ENCODE data around the gene INIP.

Gene INIP

DNA sequence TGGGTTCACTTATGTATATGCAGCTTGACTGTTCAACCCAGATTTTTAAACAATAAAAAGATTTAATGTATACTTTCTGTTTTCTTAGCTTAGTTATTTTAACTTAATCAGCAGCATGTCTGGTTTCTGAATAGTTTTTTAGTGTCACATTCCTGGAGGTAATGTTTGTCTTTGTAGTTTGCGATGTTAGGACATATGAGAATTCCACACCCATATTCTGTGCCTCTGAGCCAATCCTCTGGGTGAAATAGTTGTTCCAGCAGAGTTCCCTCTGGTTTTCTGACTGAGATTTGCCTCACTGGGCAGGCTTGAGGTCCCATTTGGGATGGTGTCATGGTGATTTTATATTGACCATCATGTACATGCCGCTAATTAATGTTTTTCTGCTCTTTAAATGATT, 48.6 kb downstream of the INIP start:
- no peak for DNase-seq

DNA sequence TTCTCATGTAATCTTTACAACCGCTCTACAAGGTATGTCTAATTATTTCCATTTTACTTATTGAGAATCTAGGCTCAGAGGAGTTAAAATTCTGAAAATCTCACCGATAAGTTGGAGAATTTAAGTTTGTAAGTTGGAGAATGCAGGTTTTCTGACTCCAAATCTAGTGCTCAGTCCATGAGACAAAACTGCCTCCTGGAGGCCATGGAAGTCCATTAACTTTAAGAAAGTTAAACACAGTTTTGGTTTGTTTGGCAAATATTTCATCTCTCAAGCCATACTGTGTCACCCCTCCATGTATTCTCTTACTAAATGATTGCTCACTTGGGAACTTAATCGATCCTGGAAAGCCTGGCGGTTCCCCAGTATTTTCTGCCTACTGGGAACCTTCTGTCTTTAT, 52.6 kb downstream of the INIP start:
- peak; percentile 27 for DNase-seq

DNA sequence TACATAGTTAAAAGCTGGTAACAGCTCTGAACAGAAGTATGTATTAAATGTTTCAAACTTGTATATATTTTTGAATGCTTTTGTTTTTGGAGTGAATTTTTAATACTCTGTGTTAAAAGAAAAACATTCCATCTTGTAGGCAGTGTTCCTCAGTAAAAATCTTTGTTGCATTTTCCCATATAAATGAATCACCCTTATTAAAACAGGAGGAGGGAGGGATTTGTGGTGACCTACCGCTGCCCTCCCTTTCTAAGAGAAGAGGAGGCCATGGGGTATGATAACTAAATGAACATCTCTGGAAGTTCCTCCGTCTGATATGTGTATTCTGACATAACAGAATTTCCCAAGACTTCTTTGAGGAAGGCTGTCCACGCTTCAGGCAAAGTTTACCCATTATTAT, 53.4 kb downstream of the INIP start:
- DNase-seq: no peak

DNA sequence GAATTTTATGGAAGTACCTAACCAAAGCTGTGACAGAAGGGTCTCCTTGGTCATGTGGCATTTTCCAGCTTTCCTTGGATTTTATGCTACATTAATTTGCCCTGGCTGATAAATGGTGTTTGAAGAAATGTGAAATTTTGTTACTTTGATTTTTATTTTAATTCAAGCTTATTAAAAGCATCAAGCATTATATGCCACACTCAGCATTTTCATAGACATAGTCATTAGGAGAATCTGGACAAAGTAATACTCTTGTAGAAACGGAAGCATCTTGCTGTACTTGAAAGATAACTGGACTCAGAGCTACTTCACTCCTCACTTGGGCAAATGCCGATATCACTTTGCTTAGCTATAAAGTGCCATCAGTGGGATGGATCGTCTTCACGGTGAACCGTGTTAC, 54.2 kb downstream of the INIP start:
- DNase-seq: no peak

DNA sequence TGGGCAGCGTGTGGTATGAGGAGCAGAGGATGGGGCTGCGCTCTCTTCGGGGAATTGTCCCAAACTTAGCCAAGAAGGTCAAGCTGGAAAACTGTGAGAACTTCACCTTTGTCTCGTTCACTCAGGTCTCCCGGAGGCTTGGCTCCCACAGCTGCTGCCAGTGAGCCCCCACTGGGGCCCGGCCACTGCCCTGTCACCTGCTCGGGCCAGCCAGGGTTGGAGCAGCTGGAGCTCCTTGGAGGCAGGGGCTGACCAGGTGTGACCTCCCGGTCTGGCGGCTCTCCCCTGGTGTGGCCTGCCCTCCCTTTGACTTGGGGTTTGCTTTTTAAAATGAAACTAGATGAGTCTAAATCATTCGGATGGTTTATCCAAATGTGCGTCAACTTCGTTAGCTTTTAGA, 58.0 kb downstream of the INIP start:
- no peak for DNase-seq

DNA sequence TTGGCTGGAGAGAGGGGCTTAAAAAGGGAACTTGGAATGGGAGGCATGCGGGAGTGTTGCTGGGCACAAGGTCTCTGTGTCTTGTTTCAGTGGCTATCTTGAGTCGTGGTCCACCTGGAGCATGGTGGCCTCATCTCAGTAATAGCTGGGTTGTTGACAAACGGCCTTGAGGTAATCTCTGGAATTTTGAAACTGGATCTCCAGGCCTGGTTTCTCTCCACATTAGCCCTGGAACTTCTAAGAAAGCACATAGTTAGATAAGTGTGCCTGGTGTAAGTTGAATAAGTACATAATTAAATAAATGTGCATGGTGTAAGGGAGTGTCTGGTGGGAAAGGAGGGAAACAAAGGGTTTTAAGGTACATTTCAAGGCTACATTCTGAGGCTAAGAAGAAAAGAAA, 62.2 kb downstream of the INIP start:
- DNase-seq: no peak

DNA sequence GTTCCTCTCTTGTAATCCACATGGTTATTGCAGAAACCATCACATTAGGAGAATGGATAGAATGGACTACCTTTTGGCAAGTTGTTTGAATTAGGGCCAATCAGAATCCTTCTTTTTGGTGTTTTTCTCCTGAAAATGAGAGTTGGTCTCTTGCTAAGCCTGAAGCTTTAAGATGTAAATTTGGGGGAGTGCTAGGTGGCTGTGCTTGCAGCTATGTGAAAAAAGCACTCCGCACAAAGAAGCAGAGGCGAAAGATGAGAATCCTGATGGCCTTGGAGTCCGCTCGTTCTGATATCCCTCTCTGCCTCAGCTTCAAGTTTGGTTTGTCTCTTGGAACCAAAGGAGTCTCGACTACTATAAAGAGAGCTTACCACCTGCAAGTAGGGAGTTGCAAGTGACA, 63.6 kb downstream of the INIP start:
- no peak for DNase-seq

DNA sequence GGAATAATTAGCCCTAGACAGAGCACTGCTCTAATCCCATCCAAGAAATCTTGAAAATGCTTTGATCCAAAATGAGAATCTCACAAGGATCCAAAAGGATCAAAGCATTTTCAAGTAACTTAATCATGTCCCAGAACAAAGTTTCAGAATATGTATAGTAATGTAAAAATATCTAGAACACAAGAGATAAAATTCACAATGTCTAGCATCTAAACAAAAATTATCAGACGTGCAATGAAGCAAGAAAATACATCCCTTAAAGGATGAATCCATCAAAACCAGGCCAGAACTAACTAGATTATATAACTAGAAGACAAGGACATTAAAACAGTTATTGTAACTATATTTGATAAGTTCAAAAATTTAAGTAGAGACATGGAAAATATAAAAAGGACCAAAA, 69.3 kb downstream of the INIP start:
- DNase-seq: no peak

DNA sequence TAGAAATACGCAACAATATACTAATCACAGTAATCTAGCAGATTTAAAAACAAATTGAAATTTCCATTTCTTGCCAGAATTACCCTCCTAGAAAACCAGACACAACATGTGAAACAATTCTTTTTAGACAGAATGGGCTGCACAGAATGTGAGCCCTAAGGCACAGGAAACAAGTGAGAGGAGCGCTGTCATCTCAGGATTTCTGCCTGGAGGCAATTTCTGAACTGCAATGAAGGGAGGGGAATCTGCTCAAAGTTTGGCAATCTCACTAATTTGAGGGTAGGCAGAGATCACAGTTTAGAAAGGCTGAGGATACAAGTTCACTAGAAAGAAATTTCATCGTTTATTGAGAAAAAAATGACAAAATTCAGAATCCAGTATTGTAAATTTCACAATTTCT, 70.3 kb downstream of the INIP start:
- no peak for DNase-seq

DNA sequence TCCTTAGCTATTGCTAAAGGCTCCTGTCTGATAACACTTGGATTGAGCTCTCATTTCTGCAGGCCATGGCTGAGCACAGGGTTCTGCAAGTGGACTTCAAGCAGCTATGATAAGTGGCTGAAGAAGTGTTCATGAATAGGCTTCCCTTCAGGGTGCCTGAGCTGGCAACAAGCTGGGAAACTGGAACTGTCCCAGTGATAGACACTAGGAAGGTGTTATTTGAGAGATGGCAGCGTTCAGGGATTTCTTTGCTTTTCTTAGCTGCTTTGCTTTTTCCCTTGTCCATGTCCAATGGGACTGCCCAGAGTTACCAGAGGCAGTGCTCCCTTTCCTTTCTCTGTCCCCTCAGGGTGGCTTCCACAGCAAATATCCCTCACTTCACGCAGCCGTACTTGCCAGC, 75.8 kb downstream of the INIP start:
- no peak for DNase-seq

DNA sequence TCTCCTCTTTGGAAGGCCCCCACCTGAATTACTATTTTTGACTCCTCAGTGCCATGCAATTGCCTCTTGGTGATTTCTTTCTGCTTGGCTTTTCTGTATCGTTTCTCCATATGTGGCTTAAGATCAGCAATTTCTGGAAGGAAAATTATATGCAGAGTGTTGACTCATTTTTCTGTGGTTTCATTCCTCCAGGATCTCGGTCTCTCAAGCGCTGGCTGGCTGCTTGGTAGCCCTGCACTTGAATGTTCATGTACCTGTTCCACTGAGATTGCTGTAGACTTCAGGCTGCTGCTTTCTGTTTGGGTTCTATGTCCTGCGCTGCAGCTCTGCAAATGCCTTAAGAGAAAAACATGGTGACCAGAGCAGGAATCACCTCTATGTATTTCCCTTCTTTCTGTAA, 77.6 kb downstream of the INIP start:
- DNase-seq: no peak

All from suppressor macrophage treated with lipopolysaccharide for 4 hours (primary cell).